Hair follicle dermal papilla cell (primary cell): Measurements from ENCODE around the gene DPY30. TPM values are rescaled to one million over a fixed set of nuclear protein-coding genes. Genes with fewer than 3 reads are reported as not detected.

Source experiments
- total RNA-seq: library from RNA; depleted of rRNA; stranded (reverse); fragments of >200 nt; gene quantifications from 2 replicates; pipeline ENCODE4 v1.2.3, GENCODE V29; 2012

DPY30 gene
- total RNA-seq, result 28.6 and 39.7 TPM in 2 replicates

DNA sequence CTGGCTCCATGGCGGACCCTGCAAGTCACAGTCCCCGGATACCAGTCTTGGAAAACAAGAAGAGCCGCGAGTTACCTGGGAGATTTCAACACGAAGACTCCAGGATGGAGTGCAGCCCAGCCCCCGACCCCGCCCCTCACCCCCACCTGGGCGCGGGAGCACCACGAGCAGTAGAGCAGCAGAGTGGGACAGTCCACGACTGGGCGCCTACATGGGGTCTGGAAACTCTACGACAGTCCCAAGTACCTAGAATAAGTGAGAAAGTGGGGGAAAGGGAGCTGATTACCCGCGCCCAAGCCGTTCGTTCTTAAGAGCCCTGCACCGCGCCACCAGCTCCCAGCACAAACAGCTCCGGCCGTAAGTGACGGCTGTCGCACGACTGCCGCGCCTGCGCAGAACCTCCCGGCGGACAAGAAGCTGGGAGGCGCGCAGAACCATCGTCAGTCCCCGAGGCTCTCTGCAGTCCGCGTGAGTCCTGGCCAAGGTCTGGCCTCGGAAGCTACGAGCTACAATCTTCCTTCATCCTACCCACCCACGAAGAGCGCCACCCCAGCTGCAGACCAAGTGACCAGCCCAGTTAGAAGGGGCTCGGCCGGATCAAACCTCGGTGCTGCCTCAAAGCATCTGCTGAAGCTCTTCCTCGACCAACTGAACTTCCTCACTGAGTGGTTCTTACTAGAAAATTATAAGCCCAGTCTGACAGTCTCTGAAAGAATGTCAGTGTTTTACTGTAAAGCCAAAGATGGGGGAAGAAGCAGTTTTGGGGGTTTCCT is at the start of gene DPY30:
Gene DPY30 (minus strand): TSS at position 359 of the 773 bp plus-strand sequence. CDS start 349 bp downstream, at position 10.

DNA sequence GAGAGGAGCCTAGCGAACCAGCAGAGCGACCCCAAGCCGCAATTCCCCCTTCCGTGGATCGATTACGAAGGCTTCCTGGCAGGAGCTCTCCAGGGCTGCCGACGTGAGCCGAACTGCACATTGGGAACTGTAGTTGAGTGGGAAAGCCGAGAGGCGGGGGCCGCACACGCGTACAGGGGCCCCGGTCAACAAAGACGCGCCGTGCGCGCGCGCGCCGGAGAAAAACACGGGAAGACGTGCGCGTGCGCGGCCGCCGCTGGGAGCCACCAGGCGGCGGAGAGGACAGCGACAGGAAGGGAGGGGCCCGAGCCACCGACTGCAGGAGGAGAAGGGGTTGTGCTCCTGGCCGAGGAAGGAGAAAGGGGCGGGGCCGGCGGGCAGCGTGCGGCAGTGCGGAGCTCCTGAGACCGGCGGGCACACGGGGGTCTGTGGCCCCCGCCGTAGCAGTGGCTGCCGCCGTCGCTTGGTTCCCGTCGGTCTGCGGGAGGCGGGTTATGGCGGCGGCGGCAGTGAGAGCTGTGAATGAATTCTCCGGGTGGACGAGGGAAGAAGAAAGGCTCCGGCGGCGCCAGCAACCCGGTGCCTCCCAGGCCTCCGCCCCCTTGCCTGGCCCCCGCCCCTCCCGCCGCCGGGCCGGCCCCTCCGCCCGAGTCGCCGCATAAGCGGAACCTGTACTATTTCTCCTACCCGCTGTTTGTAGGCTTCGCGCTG is 23.9 kb upstream of the DPY30 start, which contains the start of gene SPAST:
Gene SPAST (plus strand): TSS at position 247 of the 711 bp plus-strand sequence. CDS start 276 bp downstream, at position 523.

GRCh38 chr2:32010670-32011484 is 28.7 kb downstream of the DPY30 start, which contains the start of gene MEMO1:
MEMO1 (minus strand) TSS chr2:32011008; CDS start chr2:32010247, 761 bp downstream.

Other genes starting within 250 kb of the DPY30 start
- gene MEMO1, start 28.8 kb downstream of the DPY30 start, total RNA-seq, result 26.4 and 33.6 TPM in 2 replicates
- gene SPAST, start 23.8 kb upstream of the DPY30 start, total RNA-seq, result 18.7 and 19.4 TPM in 2 replicates
- gene SLC30A6, start 126.1 kb upstream of the DPY30 start, total RNA-seq, result 29.1 and 32.0 TPM in 2 replicates
- gene NLRC4, start 225.1 kb upstream of the DPY30 start, total RNA-seq, result not detected in 2 replicates
- gene YIPF4, start 238.1 kb upstream of the DPY30 start, total RNA-seq, result 16.2 and 19.3 TPM in 2 replicates